H1 (cell line): ENCODE measurements around the gene FBLN2. TPM values are rescaled to one million over a fixed set of nuclear protein-coding genes. Genes with fewer than 3 reads are reported as not detected.

Source experiments
- CTCF ChIA-PET: fragments of 300-600 bp; sonication (Branson Sonifier 250); formaldehyde crosslinking; loops from one replicate; lab custom pipeline; 2021; ENCODE audit not compliant: partially characterized antibody; lab: Charles Lee
- POLR2A ChIA-PET: fragments of 300-600 bp; sonication (Branson Sonifier 250); formaldehyde crosslinking; loops from one replicate; lab custom pipeline; 2021; ENCODE audit warnings: inconsistent platforms; ENCODE audit not compliant: partially characterized antibody; lab: Charles Lee
- DNase-seq, 2 experiments: peaks; one replicate each; pipeline versions ENCODE4 v3.0.0 to v3.0.0-alpha.2; 2010 to 2022; ENCODE audit warnings: low spot score in 2 of 2, low read depth in 1 of 2, mixed read lengths in 1 of 2
- FAIRE-seq: peaks from 2 replicates; lab custom pipeline; 2011; peaks lifted over from hg19 to GRCh38; lab: Jason Lieb, UNC
- H2AFZ ChIP-seq: 2 replicates; pipeline ENCODE4 v1.8.1; 2012; ENCODE audit warnings: low read length, inconsistent platforms
- H2AK5ac ChIP-seq: 2 replicates; pipeline ENCODE4 v1.6.1; 2013; ENCODE audit warnings: low read depth, low read length
- H2BK120ac ChIP-seq: replicated peaks from 2 replicates; pipeline ENCODE3; 2013; ENCODE audit warnings: low read depth, low read length, inconsistent platforms
- H2BK12ac ChIP-seq: 2 replicates; pipeline ENCODE4 v1.6.1; 2013; ENCODE audit warnings: low read depth, low read length
- H2BK15ac ChIP-seq: 2 replicates; pipeline ENCODE4 v1.6.1; 2013; ENCODE audit warnings: low read length
- H2BK20ac ChIP-seq: 2 replicates; pipeline ENCODE4 v1.6.1; 2013; ENCODE audit warnings: low read length
- H2BK5ac ChIP-seq: 2 replicates; pipeline ENCODE4 v1.6.1; 2013; ENCODE audit warnings: low read depth, low read length
- H3K14ac ChIP-seq: 2 replicates; pipeline ENCODE4 v1.6.1; 2013; ENCODE audit warnings: inconsistent platforms; ENCODE audit not compliant: insufficient read length
- H3K18ac ChIP-seq: 2 replicates; pipeline ENCODE4 v1.6.1; 2013; ENCODE audit warnings: low read length; ENCODE audit errors: extremely low read depth
- H3K23ac ChIP-seq: 2 replicates; pipeline ENCODE4 v1.6.1; 2013; ENCODE audit warnings: inconsistent platforms; ENCODE audit not compliant: insufficient read length
- H3K23me2 ChIP-seq: 2 replicates; pipeline ENCODE4 v1.6.1; 2013; ENCODE audit warnings: low read depth, low read length
- H3K27ac ChIP-seq: 2 replicates; pipeline ENCODE4 v1.6.1; 2011; ENCODE audit warnings: low read depth, low read length, inconsistent platforms
- H3K27me3 ChIP-seq, 4 experiments: replicated peaks in 1 of 4; 1 replicate in 1 of 4; 2 replicates in 3 of 4; pipeline versions ENCODE4 v1.6.1 to v1.8.1; 2011 to 2013; ENCODE audit warnings: low read length in 3 of 4, mild to moderate bottlenecking in 3 of 4, inconsistent platforms in 2 of 4, mixed read lengths in 2 of 4, moderate library complexity in 1 of 4; ENCODE audit not compliant: control insufficient read depth in 3 of 4, insufficient read depth in 3 of 4; ENCODE audit errors: extremely low read depth in 1 of 4
- H3K36me3 ChIP-seq, 4 experiments: 2 replicates each; pipeline versions ENCODE4 v1.6.1 to v1.8.1; 2011 to 2013; ENCODE audit warnings: mild to moderate bottlenecking in 4 of 4, low read length in 3 of 4, moderate library complexity in 2 of 4, control low read depth in 1 of 4, inconsistent platforms in 1 of 4; ENCODE audit not compliant: insufficient read depth in 4 of 4, control insufficient read depth in 2 of 4
- H3K4ac ChIP-seq: replicated peaks from 2 replicates; pipeline ENCODE3; 2013; ENCODE audit warnings: low read length, low read depth, mixed read lengths, inconsistent platforms; ENCODE audit not compliant: insufficient read length
- H3K4me1 ChIP-seq, 4 experiments: replicated peaks in 1 of 4; 1 replicate in 1 of 4; 2 replicates in 3 of 4; pipeline versions ENCODE4 v1.6.1 to v1.8.1; 2011 to 2013; ENCODE audit warnings: low read length in 3 of 4, inconsistent platforms in 2 of 4, mixed read lengths in 1 of 4; ENCODE audit not compliant: insufficient read depth in 4 of 4, control insufficient read depth in 3 of 4
- H3K4me2 ChIP-seq, 2 experiments: 2 replicates each; pipeline versions ENCODE4 v1.6.1 to v1.8.1; 2011 to 2013; ENCODE audit warnings: low read depth in 2 of 2, low read length in 2 of 2, control low read depth in 1 of 2, inconsistent platforms in 1 of 2, mild to moderate bottlenecking in 1 of 2; ENCODE audit not compliant: insufficient read depth in 1 of 2
- H3K4me3 ChIP-seq, 4 experiments: fragments of 200-600, 300-600 bp in 1 of 4; sonication (generic), shearing (Covaris generic), sonication (Bioruptor Twin) in 1 of 4; 2 replicates each; pipeline versions ENCODE4 v1.5.1 to v1.8.1; 2011 to 2016; ENCODE audit warnings: low read length in 4 of 4, low read depth in 3 of 4, control low read depth in 2 of 4, inconsistent platforms in 2 of 4, mild to moderate bottlenecking in 2 of 4, mixed read lengths in 1 of 4, moderate library complexity in 1 of 4; ENCODE audit not compliant: insufficient read depth in 2 of 4; ENCODE audit errors: extremely low read depth in 1 of 4
- H3K56ac ChIP-seq: replicated peaks from 2 replicates; pipeline ENCODE3; 2013; ENCODE audit warnings: low read depth, mild to moderate bottlenecking, mixed read lengths, low read length, inconsistent platforms; ENCODE audit not compliant: insufficient read length
- H3K79me1 ChIP-seq: 2 replicates; pipeline ENCODE4 v1.6.1; 2013; ENCODE audit warnings: low read depth, low read length, control low read depth
- H3K79me2 ChIP-seq, 2 experiments: 2 replicates each; pipeline versions ENCODE4 v1.6.1 to v1.8.1; 2012 to 2013; ENCODE audit warnings: low read length in 2 of 2, mild to moderate bottlenecking in 2 of 2, inconsistent platforms in 1 of 2; ENCODE audit not compliant: insufficient read depth in 2 of 2, control insufficient read depth in 1 of 2
- H3K9ac ChIP-seq, 4 experiments: replicated peaks in 1 of 4; 1 replicate in 1 of 4; 2 replicates in 3 of 4; pipeline versions ENCODE4 v1.6.1 to v1.8.1; 2011 to 2013; ENCODE audit warnings: low read depth in 3 of 4, low read length in 3 of 4, control low read depth in 2 of 4, mild to moderate bottlenecking in 2 of 4, moderate library complexity in 2 of 4, inconsistent platforms in 1 of 4; ENCODE audit errors: extremely low read depth in 1 of 4
- H3K9me3 ChIP-seq, 2 experiments: 2 replicates each; pipeline versions ENCODE4 v1.6.1 to v1.8.1; 2012 to 2013; ENCODE audit warnings: mild to moderate bottlenecking in 2 of 2, moderate library complexity in 2 of 2, control low read depth in 1 of 2, inconsistent platforms in 1 of 2, low read depth in 1 of 2, low read length in 1 of 2, mixed read lengths in 1 of 2; ENCODE audit not compliant: insufficient read depth in 2 of 2
- H4K20me1 ChIP-seq, 2 experiments: replicated peaks in 1 of 2; 2 replicates each; pipeline versions ENCODE3 to v1.8.1; 2011 to 2013; ENCODE audit warnings: inconsistent platforms in 2 of 2, low read length in 2 of 2, mild to moderate bottlenecking in 1 of 2; ENCODE audit not compliant: insufficient read depth in 2 of 2, control insufficient read depth in 1 of 2
- H4K5ac ChIP-seq: 2 replicates; pipeline ENCODE4 v1.6.1; 2013; ENCODE audit warnings: low read length, low read depth, mixed read lengths, inconsistent platforms; ENCODE audit not compliant: insufficient read length
- H4K8ac ChIP-seq: 2 replicates; pipeline ENCODE4 v1.8.0; 2013; ENCODE audit warnings: mild to moderate bottlenecking, moderate library complexity, low read length, inconsistent platforms; ENCODE audit not compliant: insufficient read depth; ENCODE audit errors: extremely low read depth
- H4K91ac ChIP-seq: replicated peaks from 2 replicates; pipeline ENCODE3; 2013; ENCODE audit warnings: low read length, mixed read lengths, inconsistent platforms; ENCODE audit not compliant: insufficient read length
- HDAC2 ChIP-seq, 2 experiments: fragments of 300-600 bp in 1 of 2; sonication (generic) in 1 of 2; IDR thresholded peaks; 2 replicates each; pipeline ENCODE4 v1.6.1; 2011 to 2012; ENCODE audit warnings: low read depth in 2 of 2, low read length in 2 of 2, mild to moderate bottlenecking in 2 of 2, moderate library complexity in 2 of 2, borderline replicate concordance in 1 of 2, inconsistent platforms in 1 of 2
- HDAC6 ChIP-seq: IDR thresholded peaks from one replicate; pipeline ENCODE4 v1.7.1; 2012; ENCODE audit warnings: low read depth, mild to moderate bottlenecking, inconsistent platforms, low read length, moderate library complexity
- JUND ChIP-seq: IDR thresholded peaks from 2 replicates; pipeline ENCODE4 v1.6.1; 2011; ENCODE audit warnings: mild to moderate bottlenecking, improper control_type of control experiment, low read length
- RFX5 ChIP-seq: IDR thresholded peaks from 2 replicates; pipeline ENCODE4 v1.6.1; 2011; ENCODE audit warnings: low read depth, low read length, improper control_type of control experiment, borderline replicate concordance
- TAF1 ChIP-seq: IDR thresholded peaks from 2 replicates; pipeline ENCODE4 v1.6.1; 2011; ENCODE audit warnings: mild to moderate bottlenecking, low read depth, low read length
- TAF7 ChIP-seq: optimal IDR thresholded peaks from 2 replicates; pipeline ENCODE3; 2011; ENCODE audit warnings: low read depth, mild to moderate bottlenecking, inconsistent platforms, low read length, moderate library complexity, borderline replicate concordance
- TEAD4 ChIP-seq: IDR thresholded peaks from 2 replicates; pipeline ENCODE4 v1.6.1; 2012; ENCODE audit warnings: low read depth, low read length, inconsistent platforms, mixed read lengths
- WGBS, 2 experiments: shearing (Covaris generic) in 1 of 2; methylation state at CpG; one replicate each; pipeline versions ENCODE4 v1.1.6 to v1.1.7; 2013 to 2015; ENCODE audit warnings: low lambda C conversion rate in 2 of 2, mixed read lengths in 2 of 2, inconsistent platforms in 1 of 2, low coverage in 1 of 2, missing lambda C conversion rate in 1 of 2; ENCODE audit not compliant: insufficient replicate concordance in 2 of 2, insufficient coverage in 1 of 2, insufficient read length in 1 of 2; ENCODE audit errors: extremely low coverage in 1 of 2, missing lambda C conversion rate in 1 of 2; 5-methylcytosine and 5-hydroxymethylcytosine counted together
- polyA plus RNA-seq, 7 experiments: library from polyadenylated mRNA; depleted of rRNA in 3 of 7; stranded (reverse) in 5 of 7; unstranded in 2 of 7; fragments of >200 nt in 5 of 7; fragments of 200-250 nt in 2 of 7; gene quantifications; 1 replicate in 5 of 7; 2 replicates in 1 of 7; 4 replicates in 1 of 7; pipeline versions ENCODE4 v1.2.1 to v1.2.3, GENCODE V29; 2011 to 2013; ENCODE audit warnings: missing spikeins in 2 of 7, mixed read lengths in 2 of 7
- total RNA-seq: library from RNA; stranded (reverse); fragmentation: NEBNext Ultra II Directional; extraction: Animal tissue kit (Norgen Biotek cat#: 25700); gene quantifications from 2 replicates; pipeline ENCODE4 v1.2.1, GENCODE V29; 2021
- TF ChIP-seq, protein P1 (sequence below): IDR thresholded peaks from 2 replicates; pipeline ENCODE4 v1.6.1; 2012; ENCODE audit warnings: inconsistent platforms

FBLN2 gene
- total and polyA plus RNA-seq, 2 of the 8 experiments (the other 6 are each of a cell fraction or from before 2014, with no cell fraction given) = 17.4 to 24.2 TPM

DNA sequence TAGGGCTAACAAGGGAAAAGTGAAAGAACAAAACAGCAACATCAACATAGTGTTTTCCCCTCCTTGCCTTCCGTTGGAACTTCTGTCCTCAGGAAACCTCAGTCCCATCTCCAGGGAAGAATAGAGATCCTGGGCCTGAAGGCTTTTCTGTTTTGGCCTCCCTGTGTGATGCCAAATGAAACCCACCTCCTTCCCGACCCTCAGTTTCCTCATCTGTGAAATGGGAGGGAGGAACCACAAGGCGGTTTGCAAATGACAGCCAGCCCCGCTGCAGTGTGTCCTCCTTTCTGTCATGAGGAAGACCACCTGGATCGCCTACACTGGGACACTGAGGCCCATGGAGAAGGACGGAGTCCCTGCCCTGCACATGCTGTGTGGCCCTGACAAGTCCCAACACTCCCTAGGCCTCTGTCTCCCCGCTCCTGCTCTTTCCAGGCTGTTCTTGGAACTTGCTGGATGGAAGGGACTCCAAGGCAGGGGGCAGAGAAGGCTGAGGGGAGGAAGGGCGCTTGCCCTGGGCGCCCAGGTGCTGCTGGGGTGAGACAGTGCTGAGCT is 28.5 kb upstream of the FBLN2 start:
- Histone ChIP-seq H3K27me3 (no peaks in the 10 kb centered on the region; a peak in 1 of 7 replicates), H3K79me1 (no peaks in the 10 kb centered on the region), H2BK20ac (no peak overlapping the region), H2BK15ac (no peak overlapping the region), H2BK12ac (no peak overlapping the region), H2AFZ (no peak overlapping the region), H3K4me1 (peaks cover 0 to 2% (median 0%) of the 10 kb centered on the region in 4 experiments; a peak in 1 of 7 replicates), H3K4me2 (no peak overlapping the region), H3K23ac (no peak overlapping the region), H4K91ac (no peak overlapping the region), H3K56ac (no peak overlapping the region), H3K4me3 (no peak overlapping the region), H2AK5ac (no peak overlapping the region), H4K8ac (no peak overlapping the region), H3K36me3 (no peaks in the 10 kb centered on the region), H2BK5ac (no peak overlapping the region), H3K18ac (no peak overlapping the region), H4K20me1 (peaks cover 0 to 2% of the 10 kb centered on the region in 2 experiments), H2BK120ac (no peak overlapping the region), H3K23me2 (no peaks in the 10 kb centered on the region), H3K9ac (no peak overlapping the region), H3K14ac (no peak overlapping the region), H3K79me2 (no peaks in the 10 kb centered on the region), H3K27ac (no peak overlapping the region), H3K9me3 (peaks cover 0 to 2% of the 10 kb centered on the region in 2 experiments; a peak in 1 of 4 replicates), H4K5ac (no peak overlapping the region), H3K4ac (no peak overlapping the region)
- no peak for TF ChIP-seq HDAC2 (IDR thresholded peaks at IDR 0.05; ENCODE audit: borderline replicate concordance in 1 of 2, low read depth in 2 of 2, low read length in 2 of 2)
- TF ChIP-seq, protein P1, sequence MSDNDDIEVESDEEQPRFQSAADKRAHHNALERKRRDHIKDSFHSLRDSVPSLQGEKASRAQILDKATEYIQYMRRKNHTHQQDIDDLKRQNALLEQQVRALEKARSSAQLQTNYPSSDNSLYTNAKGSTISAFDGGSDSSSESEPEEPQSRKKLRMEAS = no peak
- TF ChIP-seq TAF1 = no peak
- no peak for TF ChIP-seq TAF7
- no peak for TF ChIP-seq TEAD4
- TF ChIP-seq HDAC6 = no peak
- TF ChIP-seq JUND = no peak
- no peak for TF ChIP-seq RFX5
- no peak for DNase-seq
- FAIRE-seq = no peak
- ChIA-PET CTCF (interaction anchor here (1.1 to 51.2 kb wide), 7 partner anchors 9 to 128 kb away, joined by 3 to 856 read pairs (median 10); partner anchors contain the start of gene FBLN2), POLR2A (interaction anchor here (0.8 kb wide), 1 partner anchor 8 kb away, joined by 3 read pairs; no protein-coding TSS in a partner anchor)
- WGBS, 2 experiments = 79% methylated on average over 6 of the region's 9 CpGs; no CpG with 5 or more reads in 1 of the 2 experiments
